Esophagus muscularis mucosa (tissue), 4 donors: ENCODE data around the gene RIN3.

Experiments used
- CTCF ChIP-seq, 3 experiments: fragments of 200-600 bp in 2 of 3; fragments of 450-650 bp in 1 of 3; sonication (generic) in 2 of 3; IDR thresholded peaks; one replicate each; pipeline ENCODE4 v1.5.1; 2017 to 2019; ENCODE audit warnings: antibody characterized with exemption in 3 of 3, mild to moderate bottlenecking in 2 of 3, moderate library complexity in 1 of 3
- EP300 ChIP-seq: sonication (generic); formaldehyde crosslinking; IDR thresholded peaks from one replicate; pipeline ENCODE4 v1.6.1; 2017; ENCODE audit warnings: antibody characterized with exemption
- POLR2A ChIP-seq: fragments of 450-650 bp; IDR thresholded peaks from one replicate; pipeline ENCODE4 v1.6.1; 2017; ENCODE audit warnings: antibody characterized with exemption, moderate library complexity, mild to moderate bottlenecking, low read depth
- POLR2AphosphoS5 ChIP-seq, 2 donors: sonication (generic); formaldehyde crosslinking; IDR thresholded peaks; one replicate each; pipeline ENCODE4 v1.6.1; 2017; ENCODE audit warnings: antibody characterized with exemption in 2 of 2

GRCh38 chr14:92487513-92488133, 26.0 kb upstream of the RIN3 start:
- no peak for TF ChIP-seq POLR2A
- TF ChIP-seq CTCF (IDR thresholded peaks at IDR 0.05), result no peak
- no peak for TF ChIP-seq POLR2AphosphoS5 (IDR thresholded peaks at IDR 0.05)
- no peak for TF ChIP-seq EP300
